HepG2 (cell line): Measurements from ENCODE around the gene WSB2. TPM values are rescaled to one million over a fixed set of nuclear protein-coding genes. Genes with fewer than 3 reads are reported as not detected.
A peak's percentile ranks its signal among the peaks of the same experiment; 100 is the strongest.

Experiments
- ARID4A ChIP-seq: sonication (generic); formaldehyde crosslinking; IDR thresholded peaks from 2 replicates; pipeline ENCODE4 v1.5.0; 2020; ENCODE audit warnings: mild to moderate bottlenecking, missing genetic modification reagents, borderline replicate concordance
- ARNTL ChIP-seq: sonication (generic); formaldehyde crosslinking; IDR thresholded peaks from 2 replicates; pipeline ENCODE4 v1.4.0; 2020; ENCODE audit warnings: mild to moderate bottlenecking, missing genetic modification reagents
- CCAR2 ChIP-seq: fragments of 200-400 bp; formaldehyde crosslinking; optimal IDR thresholded peaks from 2 replicates; pipeline ENCODE3; 2018; ENCODE audit warnings: low read depth, mild to moderate bottlenecking, low read length, moderate library complexity
- CCDC6 ChIP-seq: sonication (generic); formaldehyde crosslinking; IDR thresholded peaks from 2 replicates; pipeline ENCODE4 v1.8.1; 2022; ENCODE audit warnings: mild to moderate bottlenecking, missing genetic modification reagents, moderate library complexity
- EEA1 ChIP-seq: sonication (generic); formaldehyde crosslinking; IDR thresholded peaks from 2 replicates; pipeline ENCODE4 v1.5.1; 2020; ENCODE audit warnings: mild to moderate bottlenecking, missing genetic modification reagents, borderline replicate concordance
- GABPA ChIP-seq, 2 experiments: IDR thresholded peaks; 2 replicates each; pipeline ENCODE4 v1.6.1; 2011 to 2016; ENCODE audit warnings: low read depth in 2 of 2, low read length in 1 of 2, missing biosample characterization in 1 of 2, missing genetic modification characterization in 1 of 2
- HNRNPH1 ChIP-seq: fragments of 200-400 bp; formaldehyde crosslinking; optimal IDR thresholded peaks from 2 replicates; pipeline ENCODE3; 2017; ENCODE audit warnings: mild to moderate bottlenecking, low read depth, low read length
- KAT7 ChIP-seq: IDR thresholded peaks from 2 replicates; pipeline ENCODE4 v1.6.1; 2018; ENCODE audit warnings: borderline replicate concordance, missing compliant biosample characterization
- KLF15 ChIP-seq: sonication (generic); formaldehyde crosslinking; IDR thresholded peaks from 2 replicates; pipeline ENCODE4 v1.8.1; 2023; ENCODE audit warnings: borderline replicate concordance, mild to moderate bottlenecking, inconsistent platforms, missing genetic modification reagents, mixed read lengths
- NFE2L1 ChIP-seq: sonication (generic); formaldehyde crosslinking; IDR thresholded peaks from 2 replicates; pipeline ENCODE4 v1.4.0; 2020; ENCODE audit warnings: missing genetic modification reagents, mild to moderate bottlenecking, borderline replicate concordance
- PHF8 ChIP-seq: sonication (generic); formaldehyde crosslinking; IDR thresholded peaks from 2 replicates; pipeline ENCODE4 v1.5.0; 2020; ENCODE audit warnings: missing genetic modification reagents
- POLR2AphosphoS5 ChIP-seq: IDR thresholded peaks from 2 replicates; pipeline ENCODE4 v1.6.1; 2012; ENCODE audit warnings: low read depth, low read length
- SPEN ChIP-seq: sonication (generic); formaldehyde crosslinking; IDR thresholded peaks from 2 replicates; pipeline ENCODE4 v1.5.1; 2020; ENCODE audit warnings: low read depth, mild to moderate bottlenecking, missing genetic modification reagents
- polyA plus RNA-seq, 8 experiments: library from polyadenylated mRNA; depleted of rRNA in 3 of 8; stranded (reverse) in 7 of 8; unstranded in 1 of 8; fragments of >200 nt; fragmentation: Illumina TruSeq in 4 of 8; extraction: Trizol in 4 of 8; gene quantifications; 2 replicates each; pipeline versions ENCODE4 v1.2.1 to v1.2.3, GENCODE V29; 2011 to 2016; ENCODE audit warnings: low read depth in 4 of 8, missing spikeins in 1 of 8, mixed read lengths in 1 of 8; ENCODE audit not compliant: insufficient read depth in 1 of 8
- total RNA-seq, 5 experiments: library from RNA; depleted of rRNA; stranded (reverse); fragments of >200 nt; fragmentation: Illumina TruSeq; extraction: Trizol; gene quantifications; 2 replicates each; pipeline ENCODE4 v1.2.3, GENCODE V29; 2016; ENCODE audit warnings: low read depth in 1 of 5
- TF ChIP-seq, protein P1 (sequence below), 2 experiments: sonication (generic) in 1 of 2; formaldehyde crosslinking in 1 of 2; IDR thresholded peaks; 2 replicates each; pipeline versions ENCODE4 v1.4.0 to v1.6.1; 2018 to 2020; ENCODE audit warnings: missing genetic modification reagents in 2 of 2, borderline replicate concordance in 1 of 2, low read depth in 1 of 2, mild to moderate bottlenecking in 1 of 2, missing biosample characterization in 1 of 2
- TF ChIP-seq, protein P2 (sequence below): sonication (generic); formaldehyde crosslinking; IDR thresholded peaks from 2 replicates; pipeline ENCODE4 v1.5.1; 2020; ENCODE audit warnings: mild to moderate bottlenecking, missing genetic modification reagents, borderline replicate concordance

Gene WSB2
- total and polyA plus RNA-seq, 2 of the 13 experiments (the other 11 are each of a cell fraction or from before 2014, with no cell fraction given), result 31.0 to 82.8 TPM

DNA sequence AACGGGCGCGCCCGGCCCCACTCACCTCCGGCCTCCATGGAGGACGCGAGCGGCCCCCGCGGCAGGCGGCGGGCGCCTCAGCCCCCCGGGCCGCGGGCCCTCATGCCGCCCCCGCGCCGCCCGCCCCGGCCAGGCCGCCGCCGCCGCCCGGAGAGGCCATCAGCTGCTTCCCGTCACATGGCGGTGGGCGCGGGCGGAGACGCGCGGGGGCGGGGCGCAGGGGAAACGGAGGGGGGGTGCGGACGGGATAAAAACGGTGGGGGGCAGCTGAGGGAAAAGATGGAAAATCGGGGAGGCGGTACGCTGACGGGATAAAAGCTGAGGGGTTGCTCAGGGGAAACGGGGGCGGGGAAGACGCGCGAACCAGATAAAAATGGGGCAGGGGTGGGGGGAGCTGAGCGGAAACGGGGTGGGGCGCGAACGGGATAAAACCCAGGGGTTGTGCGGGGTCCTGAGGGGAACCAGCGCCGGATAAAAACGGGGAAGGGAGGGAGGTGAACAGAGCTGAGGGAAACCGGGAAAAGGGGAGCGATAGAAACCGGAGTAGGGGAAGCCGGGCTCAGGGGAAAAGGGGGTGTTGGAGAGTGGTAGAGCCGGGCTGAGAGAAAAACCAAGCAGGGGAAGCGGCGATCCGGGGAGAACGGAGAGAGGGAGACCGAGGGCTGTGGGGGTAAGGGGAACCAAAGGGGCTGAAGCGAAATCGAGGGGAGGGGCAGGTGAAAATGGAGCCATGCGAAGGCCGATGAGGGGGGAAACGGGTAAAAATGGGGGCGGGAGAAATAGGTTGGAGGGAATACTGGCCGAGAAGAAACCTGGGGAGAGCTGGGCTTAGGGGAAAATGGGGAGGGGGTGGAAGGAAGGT, at the start of gene WSB2 (continued):
- TF ChIP-seq PHF8 (CRISPR knock-in tag) (0 out of 2 replicates have a peak, but pooled peaks have one; percentile 19), GABPA (IDR thresholded peaks at IDR 0.05; ENCODE audit: low read depth, low read length) (peak; percentile 30; the same call in 1 of the 2 replicates), GABPA (CRISPR knock-in tag; IDR thresholded peaks at IDR 0.05; ENCODE audit: low read depth) (peak; percentile 36; the same call in 1 of the 2 replicates), CCAR2 (peak; percentile 67), ARNTL (CRISPR knock-in tag) (0 out of 2 replicates have a peak, but pooled peaks have one; percentile 26), NFE2L1 (CRISPR knock-in tag) (no peak), SPEN (CRISPR knock-in tag) (0 out of 2 replicates have a peak, but pooled peaks have one; percentile 28), POLR2AphosphoS5 (peak; percentile 71), ARID4A (CRISPR knock-in tag) (0 out of 2 replicates have a peak, but pooled peaks have one; percentile 29), HNRNPH1 (peak; percentile 86), KLF15 (no peak), KAT7 (CRISPR knock-in tag) (0 out of 2 replicates have a peak, but pooled peaks have one; percentile 5), CCDC6 (0 out of 2 replicates have a peak, but pooled peaks have one; percentile 45), EEA1 (CRISPR knock-in tag) (0 out of 2 replicates have a peak, but pooled peaks have one; percentile 28)
- TF ChIP-seq, protein P1, sequence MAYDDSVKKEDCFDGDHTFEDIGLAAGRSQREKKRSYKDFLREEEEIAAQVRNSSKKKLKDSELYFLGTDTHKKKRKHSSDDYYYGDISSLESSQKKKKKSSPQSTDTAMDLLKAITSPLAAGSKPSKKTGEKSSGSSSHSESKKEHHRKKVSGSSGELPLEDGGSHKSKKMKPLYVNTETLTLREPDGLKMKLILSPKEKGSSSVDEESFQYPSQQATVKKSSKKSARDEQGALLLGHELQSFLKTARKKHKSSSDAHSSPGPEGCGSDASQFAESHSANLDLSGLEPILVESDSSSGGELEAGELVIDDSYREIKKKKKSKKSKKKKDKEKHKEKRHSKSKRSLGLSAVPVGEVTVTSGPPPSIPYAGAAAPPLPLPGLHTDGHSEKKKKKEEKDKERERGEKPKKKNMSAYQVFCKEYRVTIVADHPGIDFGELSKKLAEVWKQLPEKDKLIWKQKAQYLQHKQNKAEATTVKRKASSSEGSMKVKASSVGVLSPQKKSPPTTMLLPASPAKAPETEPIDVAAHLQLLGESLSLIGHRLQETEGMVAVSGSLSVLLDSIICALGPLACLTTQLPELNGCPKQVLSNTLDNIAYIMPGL (CRISPR knock-in tag; IDR thresholded peaks at IDR 0.05; ENCODE audit: borderline replicate concordance in 1 of 2, low read depth in 1 of 2), result no peak
- TF ChIP-seq, protein P2, sequence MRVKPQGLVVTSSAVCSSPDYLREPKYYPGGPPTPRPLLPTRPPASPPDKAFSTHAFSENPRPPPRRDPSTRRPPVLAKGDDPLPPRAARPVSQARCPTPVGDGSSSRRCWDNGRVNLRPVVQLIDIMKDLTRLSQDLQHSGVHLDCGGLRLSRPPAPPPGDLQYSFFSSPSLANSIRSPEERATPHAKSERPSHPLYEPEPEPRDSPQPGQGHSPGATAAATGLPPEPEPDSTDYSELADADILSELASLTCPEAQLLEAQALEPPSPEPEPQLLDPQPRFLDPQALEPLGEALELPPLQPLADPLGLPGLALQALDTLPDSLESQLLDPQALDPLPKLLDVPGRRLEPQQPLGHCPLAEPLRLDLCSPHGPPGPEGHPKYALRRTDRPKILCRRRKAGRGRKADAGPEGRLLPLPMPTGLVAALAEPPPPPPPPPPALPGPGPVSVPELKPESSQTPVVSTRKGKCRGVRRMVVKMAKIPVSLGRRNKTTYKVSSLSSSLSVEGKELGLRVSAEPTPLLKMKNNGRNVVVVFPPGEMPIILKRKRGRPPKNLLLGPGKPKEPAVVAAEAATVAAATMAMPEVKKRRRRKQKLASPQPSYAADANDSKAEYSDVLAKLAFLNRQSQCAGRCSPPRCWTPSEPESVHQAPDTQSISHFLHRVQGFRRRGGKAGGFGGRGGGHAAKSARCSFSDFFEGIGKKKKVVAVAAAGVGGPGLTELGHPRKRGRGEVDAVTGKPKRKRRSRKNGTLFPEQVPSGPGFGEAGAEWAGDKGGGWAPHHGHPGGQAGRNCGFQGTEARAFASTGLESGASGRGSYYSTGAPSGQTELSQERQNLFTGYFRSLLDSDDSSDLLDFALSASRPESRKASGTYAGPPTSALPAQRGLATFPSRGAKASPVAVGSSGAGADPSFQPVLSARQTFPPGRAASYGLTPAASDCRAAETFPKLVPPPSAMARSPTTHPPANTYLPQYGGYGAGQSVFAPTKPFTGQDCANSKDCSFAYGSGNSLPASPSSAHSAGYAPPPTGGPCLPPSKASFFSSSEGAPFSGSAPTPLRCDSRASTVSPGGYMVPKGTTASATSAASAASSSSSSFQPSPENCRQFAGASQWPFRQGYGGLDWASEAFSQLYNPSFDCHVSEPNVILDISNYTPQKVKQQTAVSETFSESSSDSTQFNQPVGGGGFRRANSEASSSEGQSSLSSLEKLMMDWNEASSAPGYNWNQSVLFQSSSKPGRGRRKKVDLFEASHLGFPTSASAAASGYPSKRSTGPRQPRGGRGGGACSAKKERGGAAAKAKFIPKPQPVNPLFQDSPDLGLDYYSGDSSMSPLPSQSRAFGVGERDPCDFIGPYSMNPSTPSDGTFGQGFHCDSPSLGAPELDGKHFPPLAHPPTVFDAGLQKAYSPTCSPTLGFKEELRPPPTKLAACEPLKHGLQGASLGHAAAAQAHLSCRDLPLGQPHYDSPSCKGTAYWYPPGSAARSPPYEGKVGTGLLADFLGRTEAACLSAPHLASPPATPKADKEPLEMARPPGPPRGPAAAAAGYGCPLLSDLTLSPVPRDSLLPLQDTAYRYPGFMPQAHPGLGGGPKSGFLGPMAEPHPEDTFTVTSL (CRISPR knock-in tag), result no peak
